PC-3 (cell line): ENCODE data around the gene XPA. TPM values are rescaled to one million over a fixed set of nuclear protein-coding genes. Genes with fewer than 3 reads are reported as not detected.

ENCODE experiments used
- ATAC-seq: fragments of 200-7000 bp; cut with Tn5 transposase; 2 replicates; pipeline ENCODE4 v1.9.1; 2020; ENCODE audit warnings: mild to moderate bottlenecking, moderate library complexity
- BruUV-seq: library from RNA; stranded (reverse); fragments of 400-500 nt; replicated peaks from 2 replicates; lab custom pipeline; 2021; lab: Mats Ljungman, UMichigan
- CTCF ChIA-PET: fragments of 300-600 bp; sonication (Branson Sonifier 250); formaldehyde crosslinking; loops from one replicate; lab custom pipeline; 2022; ENCODE audit warnings: antibody characterized with exemption; lab: Charles Lee
- POLR2A ChIA-PET: fragments of 300-600 bp; sonication (Branson Sonifier 250); formaldehyde crosslinking; loops from one replicate; lab custom pipeline; 2022; ENCODE audit warnings: antibody characterized with exemption; ENCODE audit not compliant: unreplicated experiment; lab: Charles Lee
- DNase-seq: peaks from one replicate; pipeline ENCODE4 v3.0.0-alpha.2; 2015
- H2AFZ ChIP-seq: fragments of 300-600 bp; sonication (generic); 2 replicates; pipeline ENCODE4 v1.6.0; 2016; ENCODE audit warnings: antibody characterized with exemption, low read length
- H3F3A ChIP-seq: fragments of 300-600 bp; sonication (generic); one replicate; pipeline ENCODE4 v1.6.0; 2017; ENCODE audit warnings: antibody characterized with exemption, low read length, control low read depth, mild to moderate bottlenecking; ENCODE audit not compliant: unreplicated experiment
- H3K27ac ChIP-seq: fragments of 300-600 bp; sonication (generic); 2 replicates; pipeline ENCODE4 v1.5.1; 2016; ENCODE audit warnings: mild to moderate bottlenecking, low read length
- H3K27me3 ChIP-seq: fragments of 300-600 bp; sonication (generic); 2 replicates; pipeline ENCODE4 v1.6.1; 2016; ENCODE audit warnings: low read length, mixed read lengths
- H3K36me3 ChIP-seq: fragments of 300-600 bp; sonication (generic); 2 replicates; pipeline ENCODE4 v1.6.1; 2016; ENCODE audit warnings: low read depth, mixed run types, low read length, mixed read lengths
- H3K4me1 ChIP-seq: fragments of 300-600 bp; sonication (generic); 2 replicates; pipeline ENCODE4 v1.5.1; 2016; ENCODE audit warnings: low read length; ENCODE audit not compliant: insufficient read depth
- H3K4me2 ChIP-seq: fragments of 300-600 bp; sonication (generic); 2 replicates; pipeline ENCODE4 v1.6.0; 2016; ENCODE audit warnings: low read length
- H3K4me3 ChIP-seq: fragments of 300-600 bp; sonication (generic); 2 replicates; pipeline ENCODE4 v1.5.1; 2016; ENCODE audit warnings: mild to moderate bottlenecking, low read length, mixed read lengths
- H3K79me2 ChIP-seq: fragments of 300-600 bp; sonication (generic); 2 replicates; pipeline ENCODE4 v1.6.1; 2017; ENCODE audit warnings: low read length, mixed read lengths
- H3K9ac ChIP-seq: fragments of 300-600 bp; sonication (generic); 2 replicates; pipeline ENCODE4 v1.6.0; 2016; ENCODE audit warnings: mild to moderate bottlenecking, low read length
- H3K9me2 ChIP-seq: fragments of 300-600 bp; sonication (generic); replicated peaks from 2 replicates; pipeline ENCODE4 v1.6.1; 2016; ENCODE audit warnings: mixed run types, low read length, mixed read lengths
- H3K9me3 ChIP-seq: fragments of 300-600 bp; sonication (generic); 2 replicates; pipeline ENCODE4 v1.6.1; 2016; ENCODE audit warnings: low read length, mixed read lengths
- H4K20me1 ChIP-seq: fragments of 300-600 bp; sonication (generic); 2 replicates; pipeline ENCODE4 v1.6.1; 2016; ENCODE audit warnings: low read length, mixed read lengths
- CTCF ChIP-seq: fragments of 300-600 bp; sonication (generic); conservative IDR thresholded peaks from 2 replicates; pipeline ENCODE4 v1.5.1; 2017; ENCODE audit warnings: antibody characterized with exemption, low read depth, mild to moderate bottlenecking, low read length
- EZH2 ChIP-seq: fragments of 300-600 bp; sonication (generic); IDR thresholded peaks from one replicate; pipeline ENCODE4 v1.6.1; 2017; ENCODE audit warnings: antibody characterized with exemption, mild to moderate bottlenecking, low read length; ENCODE audit not compliant: unreplicated experiment
- EZH2phosphoT487 ChIP-seq: fragments of 300-600 bp; sonication (generic); IDR thresholded peaks from 2 replicates; pipeline ENCODE4 v1.6.1; 2018; ENCODE audit warnings: mild to moderate bottlenecking, antibody characterized with exemption, low read length, borderline replicate concordance
- intact Hi-C: fragments of 100-400 bp; cut with micrococcal nuclease; formaldehyde crosslinking; loops from 2 replicates; pipeline ENCODE4 v1.9.0; 2023
- total RNA-seq: library from RNA; depleted of rRNA; stranded (reverse); fragments of >200 nt; gene quantifications from 2 replicates; pipeline ENCODE4 v1.2.3, GENCODE V29; 2014

The XPA gene
- total RNA-seq, 1 experiment from 2014 or later, result 9.4 TPM

- peak; percentile 18 for DNase-seq
- CTCF ChIA-PET, result no interaction called here
- no peak overlapping the region for H3K9ac ChIP-seq
- no TSS peak for BruUV-seq
- H3K79me2 ChIP-seq, result no peaks in the 10 kb centered on the region
- H3F3A ChIP-seq, result no peaks in the 10 kb centered on the region
- H3K36me3 ChIP-seq, result no peaks in the 10 kb centered on the region
- H3K9me3 ChIP-seq, result no peaks in the 10 kb centered on the region
- ATAC-seq, result 0 out of 2 replicates have a peak, but pooled peaks have one; percentile 20
- H2AFZ ChIP-seq, result no peak overlapping the region
- intact Hi-C loops, result no loop called here
- H4K20me1 ChIP-seq, result no peaks in the 10 kb centered on the region
- H3K9me2 ChIP-seq, result no peaks in the 10 kb centered on the region
- no peaks in the 10 kb centered on the region for H3K4me1 ChIP-seq
- H3K27me3 ChIP-seq, result no peaks in the 10 kb centered on the region
- H3K4me3 ChIP-seq, result no peak overlapping the region
- POLR2A ChIA-PET, result no interaction called here
- no peak overlapping the region for H3K27ac ChIP-seq
- H3K4me2 ChIP-seq, result no peak overlapping the region
- no peak for TF ChIP-seq EZH2
These were observed 26.7 kb upstream of the XPA start for GRCh38 chr9:97723819-97724218.

DNA sequence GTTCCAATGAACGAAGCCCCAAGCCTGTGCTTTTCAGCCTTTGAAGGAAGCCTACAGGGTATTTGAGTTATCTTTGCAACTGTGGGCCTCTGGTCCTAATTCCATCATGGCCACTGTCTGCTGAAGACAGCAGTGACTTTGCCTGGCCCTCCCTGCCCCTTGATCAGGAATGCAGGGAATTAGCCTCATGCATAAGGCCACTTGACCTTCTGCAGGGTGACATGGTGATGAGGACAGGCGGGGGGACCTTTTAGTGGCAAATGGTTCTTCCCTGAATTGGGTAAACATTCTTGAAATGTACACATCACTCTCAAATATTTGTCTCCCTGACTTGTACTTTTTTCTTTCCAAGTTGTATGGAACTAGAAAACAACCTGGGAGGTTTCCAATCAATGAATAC, 25.2 kb upstream of the XPA start:
- Histone ChIP-seq H3K9me2 (no peaks in the 10 kb centered on the region), H3K27ac (no peak overlapping the region), H3K9me3 (no peaks in the 10 kb centered on the region), H3K4me3 (no peak overlapping the region), H3K9ac (no peak overlapping the region), H3K79me2 (no peaks in the 10 kb centered on the region), H3K4me2 (no peak overlapping the region), H4K20me1 (no peaks in the 10 kb centered on the region), H3K27me3 (no peaks in the 10 kb centered on the region), H3K36me3 (no peaks in the 10 kb centered on the region), H3F3A (no peaks in the 10 kb centered on the region), H2AFZ (no peak overlapping the region), H3K4me1 (no peaks in the 10 kb centered on the region)
- POLR2A ChIA-PET, result no interaction called here
- CTCF ChIA-PET, result no interaction called here
- DNase-seq (no peak), ATAC-seq (no peak)
- no peak for TF ChIP-seq EZH2phosphoT487
- TF ChIP-seq CTCF, result no peak
- no peak for TF ChIP-seq EZH2
- no TSS peak for BruUV-seq
- intact Hi-C loops, result no loop called here

DNA sequence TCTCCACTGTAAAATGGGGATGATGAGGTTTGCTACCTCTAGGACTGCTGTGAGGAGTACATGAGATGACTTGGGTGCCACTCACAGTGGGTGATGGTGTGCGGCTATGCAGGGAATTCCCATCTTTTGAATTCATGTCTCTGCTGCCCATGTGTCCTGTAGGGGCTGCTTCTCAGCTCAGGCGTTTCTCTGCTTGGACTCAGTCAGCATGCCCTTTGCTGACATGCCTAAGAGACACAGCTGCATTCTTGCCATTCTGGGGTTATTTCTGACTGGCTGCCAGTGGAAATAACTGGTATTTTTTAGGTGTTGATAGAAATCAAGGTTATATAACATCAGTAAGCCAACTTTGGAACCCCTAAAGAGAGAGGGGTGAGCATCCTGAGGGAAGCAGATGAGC, 24.3 kb upstream of the XPA start:
- H3K9me3 ChIP-seq, result no peaks in the 10 kb centered on the region
- H3K27ac ChIP-seq, result no peak overlapping the region
- no peak overlapping the region for H3K9ac ChIP-seq
- H3K4me1 ChIP-seq, result no peaks in the 10 kb centered on the region
- POLR2A ChIA-PET, result no interaction called here
- H3K27me3 ChIP-seq, result no peaks in the 10 kb centered on the region
- H3K9me2 ChIP-seq, result no peaks in the 10 kb centered on the region
- intact Hi-C loops, result no loop called here
- H3K4me3 ChIP-seq, result no peak overlapping the region
- no TSS peak for BruUV-seq
- ATAC-seq, result no peak
- CTCF ChIA-PET, result no interaction called here
- no peaks in the 10 kb centered on the region for H3F3A ChIP-seq
- H3K79me2 ChIP-seq, result no peaks in the 10 kb centered on the region
- TF ChIP-seq EZH2phosphoT487 (no peak), EZH2 (no peak)
- H4K20me1 ChIP-seq, result no peaks in the 10 kb centered on the region
- H3K36me3 ChIP-seq, result no peaks in the 10 kb centered on the region
- no peak overlapping the region for H2AFZ ChIP-seq
- DNase-seq, result no peak
- no peak overlapping the region for H3K4me2 ChIP-seq

DNA sequence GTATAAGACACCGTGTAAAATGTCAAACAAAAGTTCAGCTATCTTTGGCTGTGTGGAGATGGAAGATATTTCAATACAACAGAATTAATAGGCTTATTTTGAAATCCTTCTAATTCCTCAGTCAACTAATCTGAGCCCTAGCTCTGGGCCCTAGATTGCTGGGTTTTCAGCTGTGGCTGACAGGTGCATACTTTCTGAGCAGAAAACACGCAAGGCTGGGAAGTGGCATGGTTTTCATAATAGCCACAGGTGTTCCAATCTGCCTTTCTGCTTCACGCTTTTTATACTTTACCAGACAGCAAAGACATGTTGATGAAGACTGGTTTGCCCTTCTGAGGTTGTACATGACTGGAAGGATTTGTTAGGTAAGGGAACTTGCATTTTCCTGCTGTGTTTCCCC, 20.7 kb upstream of the XPA start:
- ATAC-seq (no peak), DNase-seq (no peak)
- H3K36me3 ChIP-seq, result no peaks in the 10 kb centered on the region
- no peak overlapping the region for H3K4me3 ChIP-seq
- peaks cover 26% of the 10 kb centered on the region for H3K4me1 ChIP-seq
- TF ChIP-seq EZH2, result no peak
- no peak for TF ChIP-seq EZH2phosphoT487
- TF ChIP-seq CTCF, result no peak
- no peak overlapping the region for H3K9ac ChIP-seq
- no peaks in the 10 kb centered on the region for H3F3A ChIP-seq
- H2AFZ ChIP-seq, result no peak overlapping the region
- no peaks in the 10 kb centered on the region for H3K27me3 ChIP-seq
- no peak overlapping the region for H3K27ac ChIP-seq
- H3K9me2 ChIP-seq, result no peaks in the 10 kb centered on the region
- H3K79me2 ChIP-seq, result no peaks in the 10 kb centered on the region
- intact Hi-C loops, result no loop called here
- no TSS peak for BruUV-seq
- no peaks in the 10 kb centered on the region for H4K20me1 ChIP-seq
- ChIA-PET CTCF (no interaction called here), POLR2A (no interaction called here)
- H3K9me3 ChIP-seq, result no peaks in the 10 kb centered on the region
- no peak overlapping the region for H3K4me2 ChIP-seq
